Measurements from ENCODE around the gene CHAF1A.

DNA sequence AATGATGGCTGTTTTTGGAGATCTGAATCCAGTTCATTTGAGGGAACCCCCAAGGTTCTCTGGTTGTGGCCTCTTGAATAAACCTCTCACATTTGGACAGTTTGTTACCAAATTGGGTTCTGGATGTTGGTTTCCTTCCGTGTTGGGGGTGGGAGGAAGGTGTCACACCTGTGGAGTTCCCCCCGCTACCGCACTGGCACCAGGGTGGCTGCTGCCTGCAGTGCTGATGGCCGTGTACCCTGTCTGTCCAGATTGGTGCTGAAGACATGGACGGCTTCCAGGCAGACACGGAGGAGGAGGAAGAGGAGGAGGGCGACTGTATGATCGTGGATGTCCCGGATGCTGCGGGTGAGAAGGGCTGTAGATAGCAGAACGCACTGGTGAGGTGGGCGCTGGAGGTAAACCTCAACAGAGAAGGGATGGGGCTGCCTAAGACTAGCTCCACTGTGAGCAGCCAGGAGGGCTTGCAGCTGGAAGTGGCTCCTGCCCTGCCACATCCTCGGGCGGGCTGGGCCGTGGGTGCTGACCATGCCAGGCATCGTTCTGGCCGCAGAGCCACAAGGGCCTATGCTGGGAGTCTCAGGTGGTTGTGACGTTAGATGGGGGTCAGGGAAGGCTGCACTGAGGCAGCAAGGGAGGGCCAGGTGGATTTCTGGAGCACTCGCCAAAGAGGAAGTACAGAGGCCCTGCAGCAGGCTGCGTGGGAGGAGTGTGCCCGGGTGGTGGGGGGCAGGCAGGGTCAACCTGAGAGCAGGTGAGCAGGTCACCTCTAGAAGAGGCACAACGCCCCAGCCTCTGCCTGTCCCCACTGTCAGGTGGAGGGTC, 39.8 kb downstream of the CHAF1A start:
- TF ChIP-seq, protein P1, sequence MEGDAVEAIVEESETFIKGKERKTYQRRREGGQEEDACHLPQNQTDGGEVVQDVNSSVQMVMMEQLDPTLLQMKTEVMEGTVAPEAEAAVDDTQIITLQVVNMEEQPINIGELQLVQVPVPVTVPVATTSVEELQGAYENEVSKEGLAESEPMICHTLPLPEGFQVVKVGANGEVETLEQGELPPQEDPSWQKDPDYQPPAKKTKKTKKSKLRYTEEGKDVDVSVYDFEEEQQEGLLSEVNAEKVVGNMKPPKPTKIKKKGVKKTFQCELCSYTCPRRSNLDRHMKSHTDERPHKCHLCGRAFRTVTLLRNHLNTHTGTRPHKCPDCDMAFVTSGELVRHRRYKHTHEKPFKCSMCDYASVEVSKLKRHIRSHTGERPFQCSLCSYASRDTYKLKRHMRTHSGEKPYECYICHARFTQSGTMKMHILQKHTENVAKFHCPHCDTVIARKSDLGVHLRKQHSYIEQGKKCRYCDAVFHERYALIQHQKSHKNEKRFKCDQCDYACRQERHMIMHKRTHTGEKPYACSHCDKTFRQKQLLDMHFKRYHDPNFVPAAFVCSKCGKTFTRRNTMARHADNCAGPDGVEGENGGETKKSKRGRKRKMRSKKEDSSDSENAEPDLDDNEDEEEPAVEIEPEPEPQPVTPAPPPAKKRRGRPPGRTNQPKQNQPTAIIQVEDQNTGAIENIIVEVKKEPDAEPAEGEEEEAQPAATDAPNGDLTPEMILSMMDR (IDR thresholded peaks at IDR 0.05), result no peak
- TF ChIP-seq POLR2A (IDR thresholded peaks at IDR 0.05), result no peak
